GM12875 (cell line): Measurements from ENCODE around the gene ATG16L2.
"Not testable (repeated sequence)": the region's sequence is repeated elsewhere in the genome, so short reads cannot be mapped to it uniquely, and the experiment has no call there.

Source experiments
- H3K4me3 ChIP-seq: one replicate; pipeline ENCODE4 v1.5.1; 2011; ENCODE audit warnings: low read depth, low read length, control low read depth
- CTCF ChIP-seq: IDR thresholded peaks from 2 replicates; pipeline ENCODE4 v1.5.1; 2011; ENCODE audit warnings: low read depth, mild to moderate bottlenecking, control low read depth, inconsistent platforms, low read length, moderate library complexity, borderline replicate concordance; ENCODE audit not compliant: insufficient read depth

The ATG16L2 gene

GRCh38 chr11:72856551-72857345, 42.5 kb downstream of the ATG16L2 start:
- no peak for TF ChIP-seq CTCF
- no peak overlapping the region for H3K4me3 ChIP-seq

DNA sequence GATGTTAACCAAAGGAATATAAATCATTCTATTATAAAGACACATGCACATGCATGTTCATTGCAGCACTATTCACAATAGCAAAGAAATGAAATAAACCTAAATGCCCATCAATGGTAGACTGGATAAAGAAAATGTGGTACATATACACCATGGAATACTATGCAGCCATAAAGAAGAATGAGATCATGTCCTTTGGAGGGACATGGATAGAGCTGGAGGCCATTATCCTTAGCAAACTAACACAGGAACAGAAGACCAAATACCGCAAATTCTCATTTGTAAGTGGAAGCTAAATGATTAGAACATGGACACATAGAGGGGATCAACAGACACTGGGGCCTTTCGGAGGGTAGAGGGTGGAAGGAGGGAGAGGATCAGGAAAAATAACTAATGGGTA, 44.1 kb downstream of the ATG16L2 start:
- not testable (repeated sequence) for H3K4me3 ChIP-seq

- H3K4me3 ChIP-seq, result no peak overlapping the region
- TF ChIP-seq CTCF, result no peak
These were observed 44.9 kb downstream of the ATG16L2 start for GRCh38 chr11:72859126-72859525.

DNA sequence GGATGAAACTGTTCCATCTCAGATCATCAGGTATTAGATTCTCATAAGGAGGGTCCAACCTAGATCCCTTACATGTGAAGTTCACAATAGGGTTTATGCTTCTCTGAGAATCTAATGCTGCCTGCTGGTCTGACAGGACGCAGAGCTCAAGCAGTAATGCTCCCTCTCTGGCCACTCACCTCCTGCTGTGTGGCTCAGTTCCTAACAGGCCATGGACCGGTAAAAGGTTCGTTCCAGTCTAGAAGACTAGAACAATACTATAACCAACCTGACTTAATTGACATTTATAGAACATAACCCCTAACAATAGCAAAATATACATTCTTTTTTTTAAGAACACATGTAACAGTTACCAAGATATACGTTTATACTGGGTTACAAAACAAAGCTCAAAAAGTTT, 45.8 kb downstream of the ATG16L2 start:
- TF ChIP-seq CTCF, result no peak
- H3K4me3 ChIP-seq, result no peak overlapping the region

- H3K4me3 ChIP-seq, result no peak overlapping the region
- TF ChIP-seq CTCF, result no peak
These were observed 46.4 kb downstream of the ATG16L2 start for GRCh38 chr11:72860592-72860991.

DNA sequence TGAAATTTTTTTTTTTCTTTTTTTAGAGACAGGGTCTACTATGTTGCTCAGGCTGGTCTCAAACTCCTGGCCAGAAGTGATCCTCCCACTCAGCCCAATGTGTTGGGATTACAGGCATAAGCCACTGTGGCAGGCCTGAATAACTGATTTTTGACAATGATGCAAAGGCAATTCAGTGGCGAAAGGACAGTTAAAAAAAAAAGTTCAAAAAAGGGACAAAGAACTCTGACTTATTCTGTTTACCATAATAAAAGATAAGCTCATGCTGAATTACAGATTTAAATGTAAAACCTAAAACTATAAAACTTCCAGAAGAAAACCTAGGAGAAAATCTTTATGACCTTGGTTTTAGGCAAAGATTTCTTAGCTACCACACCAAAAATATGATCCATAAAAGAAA, 48.9 kb downstream of the ATG16L2 start:
- no peak overlapping the region for H3K4me3 ChIP-seq
- no peak for TF ChIP-seq CTCF

DNA sequence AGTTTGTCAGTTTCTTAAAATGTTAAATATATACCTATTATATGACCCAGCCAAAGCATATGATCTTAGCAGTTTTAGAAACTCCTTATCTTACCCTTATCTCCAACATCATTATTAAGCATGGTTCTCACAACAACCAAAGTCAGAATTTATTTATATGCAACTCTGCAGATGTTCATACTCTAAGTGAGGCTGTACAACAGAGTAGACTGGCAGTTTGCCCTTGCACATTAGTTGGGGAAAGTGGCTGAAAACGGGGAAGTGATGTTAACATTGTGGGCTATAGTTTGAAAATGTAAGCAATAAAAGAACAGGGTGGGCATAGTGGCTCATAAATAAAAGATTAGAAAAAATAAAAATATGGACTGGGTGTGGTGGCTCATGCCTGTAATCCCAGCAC, 49.7 kb downstream of the ATG16L2 start:
- no peak for TF ChIP-seq CTCF
- H3K4me3 ChIP-seq, result no peak overlapping the region
